Measurements from ENCODE around the gene CLCN1.

CLCN1 gene

GRCh38 chr7:143362131-143363015 is 46.5 kb downstream of the CLCN1 start, which contains the start of gene FAM131B:
Gene FAM131B, minus strand, starts transcription at chr7:143362713. Its CDS starts 110 bp downstream, at chr7:143362603.
- DNase-seq (ENCODE audit: low read depth in 1 of 2, low spot score in 1 of 2) = no peak

- DNase-seq (ENCODE audit: low read depth in 1 of 2, low spot score in 1 of 2) = no peak
These were observed 47.4 kb downstream of the CLCN1 start for GRCh38 chr7:143363016-143363937.

GRCh38 chr7:143367972-143368371 is 52.1 kb downstream of the CLCN1 start:
- no peak for DNase-seq (ENCODE audit: low read depth in 1 of 2, low spot score in 1 of 2)

- DNase-seq (ENCODE audit: low read depth in 1 of 2, low spot score in 1 of 2) = no peak
These were observed 52.5 kb downstream of the CLCN1 start for GRCh38 chr7:143368387-143368786.

GRCh38 chr7:143369678-143370651 is 54.1 kb downstream of the CLCN1 start:
- DNase-seq (ENCODE audit: low read depth in 1 of 2, low spot score in 1 of 2) = no peak

GRCh38 chr7:143372070-143372469 is 56.2 kb downstream of the CLCN1 start:
- DNase-seq (ENCODE audit: low read depth in 1 of 2, low spot score in 1 of 2) = no peak

- no peak for DNase-seq (ENCODE audit: low read depth in 1 of 2, low spot score in 1 of 2)
These were observed 57.4 kb downstream of the CLCN1 start for GRCh38 chr7:143373255-143373794.

- DNase-seq (ENCODE audit: low read depth in 1 of 2, low spot score in 1 of 2) = no peak
These were observed 58.6 kb downstream of the CLCN1 start for GRCh38 chr7:143374561-143374960.

- no peak for DNase-seq (ENCODE audit: low read depth in 1 of 2, low spot score in 1 of 2)
These were observed 59.6 kb downstream of the CLCN1 start for GRCh38 chr7:143375298-143376034.

GRCh38 chr7:143376396-143376795 is 60.5 kb downstream of the CLCN1 start:
- DNase-seq (ENCODE audit: low read depth in 1 of 2, low spot score in 1 of 2) = no peak

- DNase-seq (ENCODE audit: low read depth in 1 of 2, low spot score in 1 of 2) = no peak
These were observed 63.8 kb downstream of the CLCN1 start for GRCh38 chr7:143379611-143380259.

- peak; percentile 78 to 83 for DNase-seq (ENCODE audit: low read depth in 1 of 2, low spot score in 1 of 2)
These were observed 64.3 kb downstream of the CLCN1 start for GRCh38 chr7:143380260-143380645.

GRCh38 chr7:143380646-143381426 is 64.9 kb downstream of the CLCN1 start, which contains the start of gene ZYX:
Gene ZYX, plus strand, starts transcription at chr7:143381345. Its CDS starts 227 bp downstream, at chr7:143381572.
- peak; percentile 76 to 78 for DNase-seq (ENCODE audit: low read depth in 1 of 2, low spot score in 1 of 2)

- no peak for DNase-seq (ENCODE audit: low read depth in 1 of 2, low spot score in 1 of 2)
These were observed 65.7 kb downstream of the CLCN1 start for GRCh38 chr7:143381427-143382125.

- no peak for DNase-seq (ENCODE audit: low read depth in 1 of 2, low spot score in 1 of 2)
These were observed 66.3 kb downstream of the CLCN1 start for GRCh38 chr7:143382126-143382790.

GRCh38 chr7:143382791-143383641 is 67.1 kb downstream of the CLCN1 start:
- no peak for DNase-seq (ENCODE audit: low read depth in 1 of 2, low spot score in 1 of 2)

All from stimulated activated CD4-positive, alpha-beta T cell treated with anti-CD3 and anti-CD28 coated beads, Interleukin-15, amount 100 ng/mL, for 1 hour (primary cell).